Upper lobe of left lung (tissue), 4 donors: ENCODE data around the gene ERG.

Experiments used
- CTCF ChIP-seq, 6 experiments: fragments of 450-650 bp in 4 of 6; fragments of 200-600 bp in 2 of 6; sonication (generic) in 2 of 6; IDR thresholded peaks; one replicate each; pipeline ENCODE4 v1.5.1; 2016 to 2019; ENCODE audit warnings: antibody characterized with exemption in 6 of 6
- EP300 ChIP-seq, 4 donors: sonication (generic); formaldehyde crosslinking; IDR thresholded peaks; one replicate each; pipeline ENCODE4 v1.5.1; 2017; ENCODE audit warnings: antibody characterized with exemption in 4 of 4, control low read depth in 2 of 4
- POLR2A ChIP-seq, 4 donors: fragments of 450-650 bp; IDR thresholded peaks; one replicate each; pipeline ENCODE4 v1.5.1; 2016 to 2017; ENCODE audit warnings: antibody characterized with exemption in 4 of 4, mild to moderate bottlenecking in 2 of 4
- POLR2AphosphoS5 ChIP-seq, 2 donors: sonication (generic); formaldehyde crosslinking; IDR thresholded peaks; one replicate each; pipeline ENCODE4 v1.5.1; 2017; ENCODE audit warnings: antibody characterized with exemption in 2 of 2

DNA sequence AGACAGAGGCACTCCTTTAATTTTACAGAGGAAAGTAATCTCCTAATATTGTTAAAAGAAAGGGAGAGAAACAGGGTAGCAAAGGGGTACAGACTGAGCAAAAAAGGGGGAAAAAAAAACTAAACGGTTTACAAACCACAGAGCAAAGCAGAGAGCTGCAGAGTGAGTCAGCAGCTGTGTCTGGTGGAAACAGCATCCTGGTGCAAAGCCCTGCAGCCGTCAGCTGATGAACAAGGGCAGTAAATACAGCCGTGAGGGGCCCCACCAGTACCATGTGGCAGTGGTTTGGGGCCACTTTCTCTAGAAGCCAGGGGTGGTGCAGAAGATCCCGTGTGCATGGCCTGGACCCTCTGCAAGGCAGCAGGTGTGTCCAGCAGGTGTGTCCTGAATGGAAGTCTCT lies 111.3 kb downstream of the ERG start:
- no peak for TF ChIP-seq CTCF (IDR thresholded peaks at IDR 0.05)
- TF ChIP-seq POLR2AphosphoS5 (IDR thresholded peaks at IDR 0.05), result no peak
- TF ChIP-seq POLR2A (IDR thresholded peaks at IDR 0.05), result no peak
- TF ChIP-seq EP300 (IDR thresholded peaks at IDR 0.05), result no peak
